Adipose tissue (tissue), 3 donors: Measurements from ENCODE around the gene CACNA1C. TPM values are rescaled to one million over a fixed set of nuclear protein-coding genes. Genes with fewer than 3 reads are reported as not detected.

Source experiments
- H3K27ac ChIP-seq: one replicate; pipeline ENCODE4 v1.5.1; 2013; ENCODE audit warnings: low read depth, low read length
- WGBS, 3 donors: extraction: QIAGEN DNeasy Blood & Tissue Kit; methylation state at CpG; one replicate each; pipeline ENCODE4 v1.1.7; 2013; 5-methylcytosine and 5-hydroxymethylcytosine counted together
- polyA plus RNA-seq, 3 donors: library from polyadenylated mRNA; stranded (reverse); fragments of 200-250 nt; gene quantifications; one replicate each; pipeline ENCODE4 v1.2.3, GENCODE V29; 2013
- donor health status: healthy with polysubstance abuse.
- donor health status: Bipolar disorder and iron deficiency.
- donor health status: healthy.

Gene CACNA1C
- polyA plus RNA-seq, 3 donors, result 0.72 to 8.1 (median 1.4) TPM

DNA sequence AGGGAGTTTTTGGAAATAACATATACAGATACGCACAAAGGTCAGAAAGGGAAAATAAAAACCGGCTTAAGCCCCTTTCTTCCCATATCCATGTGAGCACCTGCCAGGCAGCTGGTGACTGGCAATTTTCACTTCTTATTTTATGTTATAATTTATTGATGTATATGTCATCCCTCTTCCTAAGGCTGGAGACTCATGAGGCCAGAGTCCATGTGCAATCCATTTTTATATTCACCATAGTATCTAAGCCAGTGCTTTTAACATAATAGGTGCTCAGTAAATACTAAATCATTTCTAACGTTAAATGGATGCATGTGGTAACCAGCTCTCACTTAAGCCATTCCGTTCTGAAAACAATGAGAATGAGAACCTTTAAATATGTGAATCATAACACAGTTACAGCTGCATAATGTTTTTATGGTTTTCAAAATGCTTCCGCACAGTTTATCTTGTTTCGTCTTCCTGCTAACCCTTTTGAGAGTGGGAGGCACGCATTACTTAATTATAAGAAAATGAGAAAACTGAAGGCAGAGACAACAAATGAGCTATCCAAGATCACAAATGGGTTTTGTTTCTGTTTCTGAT lies 178.3 kb downstream of the CACNA1C start:
- whole genome bisulfite sequencing, 3 donors, result 78 to 86% (median 82%) methylated on average over 7 of the region's 7 CpGs

DNA sequence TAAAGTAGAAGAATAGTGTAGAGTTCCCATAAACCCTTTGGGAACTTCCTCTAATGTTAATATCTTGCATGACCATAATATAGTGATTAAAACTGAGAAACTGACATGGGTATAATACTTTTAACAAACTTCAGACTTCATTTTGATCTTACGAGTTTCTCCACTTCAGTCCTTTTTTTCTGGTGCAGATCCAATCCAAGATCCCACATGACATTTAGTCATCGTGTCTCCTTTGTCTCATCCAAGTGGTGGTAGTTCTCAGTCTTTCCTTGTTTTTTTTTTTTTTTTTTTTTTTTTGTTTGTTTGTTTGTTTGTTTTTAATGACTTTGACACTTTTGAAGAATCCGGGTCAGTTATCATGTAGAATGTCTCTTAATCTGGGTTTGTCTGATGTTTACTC lies 179.2 kb downstream of the CACNA1C start:
- no peak overlapping the region for H3K27ac ChIP-seq
- 62 to 79% (median 69%) methylated on average over 3 of the region's 3 CpGs for WGBS, 3 donors

More for the DNA sequence above, 178.3 kb downstream of the CACNA1C start:
- H3K27ac ChIP-seq, result no peak overlapping the region

DNA sequence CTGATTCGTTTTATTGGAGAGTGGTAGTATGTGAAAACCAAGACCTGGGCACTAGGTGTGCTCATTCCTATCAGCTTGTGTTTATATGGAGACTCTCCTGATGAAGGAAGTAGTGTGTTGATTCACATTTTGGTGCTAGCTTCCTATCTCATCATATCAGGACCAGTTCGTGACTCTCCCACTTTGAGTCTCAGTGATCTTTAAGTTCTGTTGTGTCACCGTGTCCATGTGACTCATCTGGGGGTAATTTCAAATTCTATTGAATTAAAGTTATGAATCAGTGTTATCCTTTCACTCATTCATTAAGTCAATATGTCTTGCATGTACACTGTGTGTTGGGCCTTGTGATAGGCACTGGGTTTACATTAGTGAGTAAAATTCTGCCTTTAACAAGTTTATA lies 180.2 kb downstream of the CACNA1C start:
- H3K27ac ChIP-seq, result no peak overlapping the region
- WGBS, 3 donors, result 78 to 92% (median 87%) methylated on average over 3 of the region's 3 CpGs

DNA sequence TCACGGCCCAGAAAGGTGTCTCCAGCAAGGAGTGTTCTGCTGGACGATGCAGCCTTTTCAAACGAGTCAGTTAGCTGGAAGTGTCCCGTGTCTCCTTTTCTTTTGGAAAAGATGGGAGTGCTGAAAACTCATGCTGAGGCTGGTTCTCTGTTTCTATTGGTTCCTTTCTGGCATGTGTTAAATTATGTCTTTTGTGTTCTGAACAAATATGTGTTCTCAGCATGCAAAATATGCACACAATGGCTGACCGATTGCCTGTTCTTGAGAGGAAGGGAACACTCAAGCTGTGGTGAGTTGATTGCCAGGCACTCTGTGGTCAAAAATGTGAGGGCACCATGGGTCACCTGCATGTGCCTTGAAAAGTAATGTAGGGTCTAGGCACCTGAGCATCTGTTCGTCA lies 181.3 kb downstream of the CACNA1C start:
- 87 to 92% (median 91%) methylated on average over 6 of the region's 6 CpGs for WGBS, 3 donors
- no peak overlapping the region for H3K27ac ChIP-seq

DNA sequence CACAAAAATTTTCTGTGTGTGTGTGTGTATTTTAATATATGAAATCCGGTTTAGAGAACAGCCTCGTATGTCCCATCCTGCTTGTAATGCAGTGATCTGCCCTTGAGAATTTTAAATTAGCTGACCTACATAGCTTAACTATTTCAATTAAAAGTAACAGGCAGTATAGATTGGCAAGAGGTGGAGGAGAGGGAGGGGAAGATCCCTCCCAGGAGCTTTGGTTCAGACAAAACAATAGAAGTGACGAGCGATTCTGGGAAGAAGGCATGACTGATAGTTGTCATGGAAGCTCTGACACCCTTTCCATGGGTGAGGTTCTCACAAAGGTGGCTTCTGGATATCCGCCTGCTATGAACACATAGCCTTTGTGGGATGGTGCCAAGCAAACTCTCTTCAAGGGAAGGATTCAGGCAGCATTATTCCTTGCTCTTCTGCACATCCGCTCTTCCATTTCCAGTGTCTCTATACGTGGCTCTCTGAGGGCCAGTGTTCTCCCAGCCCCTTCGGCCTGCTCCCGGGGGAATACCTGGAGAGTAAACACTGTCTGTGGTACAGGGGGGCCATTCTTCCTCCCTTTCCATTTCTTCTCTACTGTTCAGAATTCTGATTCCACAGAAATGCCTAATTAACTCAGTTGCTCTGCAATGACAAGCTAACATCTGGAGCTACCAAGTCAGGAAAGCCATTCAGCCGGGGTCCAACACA lies 182.0 kb downstream of the CACNA1C start:
- WGBS, 3 donors, result 71 to 93% (median 91%) methylated on average over 10 of the region's 10 CpGs

DNA sequence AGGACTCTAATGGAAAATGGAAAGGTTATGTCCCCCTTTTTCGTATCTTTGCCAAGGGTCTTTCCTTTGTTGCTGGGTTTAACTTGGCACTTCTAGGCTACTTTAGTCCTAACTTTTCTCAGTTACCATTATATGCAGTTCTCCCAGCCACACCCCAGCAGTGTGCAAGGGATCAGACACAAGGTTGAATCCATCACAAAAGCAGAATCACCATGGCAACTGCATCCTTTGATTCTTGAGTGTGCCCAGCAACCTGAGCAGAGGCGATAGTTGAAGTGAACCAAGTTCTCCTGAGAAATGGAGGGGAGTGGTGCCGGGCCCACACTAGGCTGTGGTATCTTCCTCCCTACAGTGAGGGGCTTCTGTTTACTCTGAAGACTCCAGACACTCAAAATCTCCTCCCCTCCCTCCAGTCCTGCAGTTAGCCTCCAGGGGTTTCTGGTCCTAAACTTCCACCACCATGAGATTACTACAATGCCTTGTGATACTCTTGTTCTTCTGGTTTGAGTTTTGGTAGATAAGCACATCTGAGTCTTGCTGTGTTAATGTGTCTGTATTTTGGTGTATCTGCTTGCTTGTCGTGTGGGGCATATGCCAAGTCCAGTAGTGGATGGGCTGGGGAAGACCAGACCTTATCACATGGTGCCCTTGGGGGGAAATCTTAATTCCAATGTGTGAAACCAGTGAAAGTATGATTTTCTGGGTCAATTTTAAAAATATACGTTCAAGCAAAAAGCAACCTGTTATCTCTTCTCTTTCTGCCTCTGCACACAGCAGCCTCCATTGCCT lies 183.9 kb downstream of the CACNA1C start:
- no peak overlapping the region for H3K27ac ChIP-seq
- 75 to 91% (median 89%) methylated on average over 5 of the region's 5 CpGs for WGBS, 3 donors

More for the DNA sequence above, 182.0 kb downstream of the CACNA1C start:
- no peak overlapping the region for H3K27ac ChIP-seq

DNA sequence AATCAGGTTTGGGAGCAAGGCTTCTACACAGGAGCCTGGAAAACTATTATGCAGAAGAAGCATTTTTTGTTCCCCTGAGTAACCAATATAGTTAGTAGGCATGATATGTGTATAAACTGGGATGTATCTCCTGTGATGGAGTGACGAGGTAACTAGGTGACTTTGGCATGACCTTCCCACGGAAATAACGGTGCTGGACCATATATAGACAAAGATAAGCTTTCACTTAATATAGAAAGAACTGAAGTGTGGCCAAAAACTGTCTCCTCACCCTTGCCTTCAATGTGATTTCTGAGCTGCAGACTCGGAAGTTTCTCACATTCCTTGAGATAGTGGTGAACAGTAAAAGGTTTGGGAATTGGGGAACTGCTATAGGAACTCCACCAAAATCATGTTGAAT lies 185.3 kb downstream of the CACNA1C start:
- 49 to 83% (median 79%) methylated on average over 4 of the region's 4 CpGs for WGBS, 3 donors
- no peak overlapping the region for H3K27ac ChIP-seq

DNA sequence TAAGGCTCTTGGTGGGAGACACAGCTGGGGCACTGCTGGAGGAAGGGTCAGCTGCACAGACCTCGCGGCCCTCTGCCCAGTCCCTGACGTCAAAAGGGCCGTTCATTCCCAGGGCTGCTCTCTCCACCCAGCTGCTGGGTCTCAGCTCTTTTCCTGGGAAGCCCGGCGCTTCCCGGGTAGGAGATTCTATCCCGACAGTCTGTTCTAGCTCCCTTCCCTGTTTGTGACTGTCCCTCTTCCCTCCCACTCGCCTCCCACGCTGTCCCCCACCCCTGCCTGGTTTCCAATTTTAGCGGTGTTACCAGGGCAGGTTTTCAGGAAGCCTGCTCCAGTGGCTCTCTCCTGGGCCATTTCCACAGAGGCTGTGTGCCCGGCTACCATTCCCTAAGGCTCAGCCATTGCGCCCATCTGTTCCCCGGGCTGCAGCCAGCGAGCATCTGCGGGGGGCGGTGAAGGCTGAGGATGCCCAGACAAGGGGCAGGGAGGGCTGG lies 186.6 kb downstream of the CACNA1C start:
- WGBS, 3 donors, result 66 to 81% (median 68%) methylated on average over 16 to 17 of the region's 17 CpGs
- H3K27ac ChIP-seq, result no peak overlapping the region

DNA sequence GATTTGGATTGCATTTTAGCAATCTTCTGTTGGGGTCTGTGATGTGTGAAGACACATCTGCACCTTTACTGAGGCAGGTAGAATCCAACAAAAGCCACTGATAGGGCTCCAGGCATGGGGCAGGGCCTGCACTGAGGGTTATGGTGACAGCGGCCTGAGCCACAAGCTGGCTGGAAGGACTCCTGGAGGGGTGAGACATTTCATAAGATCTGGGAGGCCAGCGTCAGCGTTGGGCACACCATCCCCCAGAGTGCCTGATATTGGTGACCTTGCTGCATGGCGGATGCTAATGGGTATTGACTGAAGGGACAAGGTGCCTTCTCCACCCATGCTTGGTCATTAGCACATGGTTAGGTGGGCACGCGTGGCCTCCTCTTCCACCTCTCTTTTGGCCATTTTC lies 187.6 kb downstream of the CACNA1C start:
- WGBS, 3 donors, result 65 to 97% (median 93%) methylated on average over 6 of the region's 6 CpGs
- no peak overlapping the region for H3K27ac ChIP-seq

DNA sequence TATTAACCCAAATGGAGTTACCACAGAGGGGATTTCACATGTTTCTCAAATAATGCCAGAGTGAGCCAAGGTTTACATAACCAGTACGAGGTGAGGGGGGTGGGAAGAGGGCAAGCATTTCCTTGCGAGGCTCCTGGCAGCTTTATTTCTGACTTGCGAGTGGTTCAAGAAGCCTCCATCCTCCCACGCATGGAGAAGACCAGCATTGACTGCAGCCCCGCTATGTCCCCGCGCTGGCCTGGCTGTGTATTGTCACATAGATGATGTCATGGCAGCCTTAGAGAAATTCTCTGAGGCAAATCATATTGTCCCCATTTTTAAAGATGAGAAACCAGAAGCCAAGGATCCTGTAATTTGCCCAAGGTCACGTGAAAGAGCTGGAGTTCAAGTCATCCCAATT lies 188.2 kb downstream of the CACNA1C start:
- H3K27ac ChIP-seq, result no peak overlapping the region
- 79 to 80% (median 80%) methylated on average over 8 of the region's 8 CpGs for WGBS, 3 donors

DNA sequence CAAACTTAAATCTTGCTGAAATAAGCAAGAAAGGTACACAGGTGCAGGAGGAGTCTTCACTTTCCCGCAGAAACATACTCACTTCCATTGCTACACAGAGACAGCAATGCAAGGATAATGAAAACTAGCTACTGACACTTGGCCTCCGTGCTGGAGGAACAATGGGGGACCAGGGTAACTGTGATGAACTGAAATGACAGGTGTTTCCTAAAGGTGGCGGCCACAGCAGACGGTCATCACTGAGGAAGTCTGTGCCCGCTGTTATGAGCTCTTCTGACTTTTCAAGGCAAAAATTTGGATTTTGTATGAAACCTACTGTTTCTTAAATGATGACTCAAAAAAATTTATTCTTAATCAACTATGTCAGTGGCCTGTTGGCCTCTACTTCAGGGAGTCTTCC lies 189.4 kb downstream of the CACNA1C start:
- 67 to 81% (median 77%) methylated on average over 5 of the region's 5 CpGs for WGBS, 3 donors
- H3K27ac ChIP-seq, result no peak overlapping the region

DNA sequence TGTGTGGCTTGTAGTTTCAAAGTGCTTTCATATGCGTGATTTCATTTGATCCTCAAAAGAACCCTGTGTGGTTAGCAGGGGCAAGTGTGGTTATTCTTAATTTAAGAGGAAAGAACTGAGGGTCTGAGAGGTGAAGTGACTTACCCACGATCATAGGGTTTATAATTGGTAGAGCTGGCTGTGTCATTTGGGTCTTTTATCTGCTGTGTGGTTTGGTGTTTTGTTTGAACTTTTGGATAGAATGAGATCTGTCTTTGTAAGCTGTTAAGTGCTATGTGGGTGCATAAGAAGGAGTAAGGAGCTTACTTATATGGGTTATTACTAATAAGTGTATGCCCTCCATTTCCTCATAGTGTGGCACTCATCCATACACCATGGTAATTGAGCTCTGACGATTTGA lies 190.0 kb downstream of the CACNA1C start:
- WGBS, 3 donors, result 83 to 89% (median 89%) methylated on average over 3 of the region's 3 CpGs
- H3K27ac ChIP-seq, result no peak overlapping the region

DNA sequence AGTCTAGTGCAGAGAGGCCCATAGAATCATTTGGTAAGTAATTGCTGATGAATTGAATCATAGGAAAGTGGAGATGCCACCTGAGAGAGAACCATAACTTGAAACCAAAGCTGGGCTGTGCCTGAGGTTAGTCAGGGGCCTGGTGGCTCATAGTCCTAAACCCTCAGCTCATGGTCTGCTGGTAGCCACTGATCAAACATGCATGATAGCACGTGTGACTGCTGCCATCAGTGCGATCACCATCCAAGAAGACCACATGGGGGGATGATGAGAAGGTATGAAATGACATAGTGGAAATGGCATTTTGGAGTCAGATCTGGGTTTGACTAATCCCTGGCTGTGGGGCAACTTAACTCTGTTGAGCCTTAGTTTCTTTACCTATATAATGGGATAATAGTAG lies 190.5 kb downstream of the CACNA1C start:
- no peak overlapping the region for H3K27ac ChIP-seq
- WGBS, 3 donors, result 80 to 96% (median 95%) methylated on average over 2 of the region's 2 CpGs

DNA sequence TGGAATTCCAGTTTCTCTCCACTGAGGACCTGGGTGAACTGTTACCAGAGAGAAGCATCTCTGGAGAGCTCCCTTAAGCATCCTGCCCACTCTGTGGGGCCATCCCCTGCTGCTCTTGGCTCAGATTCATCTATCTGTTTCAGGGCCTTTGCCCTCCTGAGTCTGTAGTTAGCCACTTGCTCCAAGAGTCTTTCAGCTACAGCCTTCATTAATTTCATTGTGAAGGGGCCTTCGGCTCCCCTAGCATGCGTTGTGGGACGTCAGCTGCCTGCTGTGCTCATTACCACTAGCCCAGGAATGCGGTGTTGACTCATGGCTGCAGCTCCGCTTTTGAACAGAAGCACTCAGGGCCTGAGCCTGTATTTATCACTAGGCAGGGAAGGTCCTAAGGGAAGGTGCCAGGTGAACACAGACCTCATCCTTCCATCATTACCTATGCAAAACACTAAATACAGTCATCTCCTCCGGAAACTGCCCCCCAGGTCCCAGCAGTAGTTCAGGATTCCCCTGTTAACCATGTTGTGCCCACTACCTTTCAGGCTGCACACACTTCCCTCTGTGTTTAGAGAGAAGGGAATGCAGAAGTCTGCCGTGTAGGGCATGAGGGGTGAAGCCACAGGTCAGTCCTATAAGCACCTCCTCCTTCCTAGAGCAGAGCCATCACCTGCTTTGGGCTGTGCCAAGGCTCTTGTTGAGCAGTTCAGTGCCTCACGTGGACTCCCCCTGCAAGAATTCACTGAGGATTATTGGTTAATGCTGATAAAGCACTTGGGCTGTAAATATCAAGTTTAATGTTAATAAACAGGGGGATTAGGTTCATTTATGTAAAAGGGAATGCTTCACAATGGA lies 191.4 kb downstream of the CACNA1C start:
- WGBS, 3 donors, result 52 to 68% (median 67%) methylated on average over 8 of the region's 8 CpGs
- H3K27ac ChIP-seq, result no peak overlapping the region

DNA sequence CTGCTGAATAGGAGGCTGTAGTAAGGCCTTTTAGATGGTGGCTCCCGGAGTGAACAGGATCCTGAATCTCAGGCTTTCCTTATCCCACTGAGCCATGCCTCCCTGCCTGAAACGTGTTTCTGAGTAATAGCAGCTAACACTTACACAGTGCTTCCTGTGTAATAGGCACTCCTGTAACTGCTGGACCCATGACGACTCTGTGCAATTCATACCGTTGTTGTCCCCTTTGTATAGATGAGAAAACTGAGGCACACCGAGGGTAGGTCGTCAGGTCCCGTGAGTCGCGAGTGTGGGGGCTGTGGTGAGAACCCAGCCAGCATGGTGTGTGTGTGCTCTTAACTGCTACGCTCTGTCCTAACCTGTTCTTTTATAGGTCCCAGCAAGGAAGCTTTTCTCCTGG lies 193.6 kb downstream of the CACNA1C start:
- 82 to 88% (median 84%) methylated on average over 10 of the region's 10 CpGs for WGBS, 3 donors
- H3K27ac ChIP-seq, result no peak overlapping the region

DNA sequence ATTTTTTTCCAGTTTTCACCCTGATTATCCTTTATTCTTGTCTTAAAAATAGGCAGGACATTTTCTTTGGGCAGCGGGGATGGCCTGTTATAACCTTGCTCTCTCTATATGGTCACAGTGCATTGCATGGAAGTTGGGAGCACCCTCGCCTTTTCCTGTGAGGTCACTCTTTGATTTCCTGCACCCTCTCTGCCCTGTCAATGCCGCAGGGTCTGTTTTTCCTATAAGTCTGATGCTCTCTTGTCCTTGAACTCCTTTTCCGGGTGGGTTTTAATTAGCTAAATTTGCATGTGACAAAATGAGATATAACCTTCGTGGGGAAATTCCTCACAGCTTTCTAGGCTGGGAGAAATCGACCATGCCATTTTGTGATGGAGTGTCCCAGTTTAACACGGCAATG lies 194.3 kb downstream of the CACNA1C start:
- H3K27ac ChIP-seq, result no peak overlapping the region
- WGBS, 3 donors, result 61 to 63% (median 62%) methylated on average over 7 of the region's 7 CpGs

DNA sequence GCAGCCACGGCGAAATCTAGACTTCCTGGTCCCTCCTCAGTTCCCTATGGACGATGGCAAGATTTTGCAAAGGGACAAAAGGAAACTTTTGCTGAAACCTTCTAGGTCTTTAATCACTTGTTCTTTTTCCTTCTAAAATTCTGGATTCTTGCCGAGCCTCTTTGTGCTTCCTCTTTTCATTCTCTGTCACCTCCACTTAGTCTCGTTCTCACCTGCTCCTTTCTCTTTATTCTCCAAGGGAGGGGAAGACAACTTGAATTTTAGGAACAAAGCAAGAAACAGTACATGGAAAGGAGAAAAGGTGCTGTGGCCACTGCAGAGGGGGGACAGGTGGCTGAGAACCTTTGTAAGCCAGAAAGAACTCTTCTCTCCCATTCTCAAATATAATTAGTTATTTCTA lies 194.8 kb downstream of the CACNA1C start:
- 40 to 45% (median 43%) methylated on average over 5 of the region's 5 CpGs for WGBS, 3 donors
- H3K27ac ChIP-seq, result no peak overlapping the region

DNA sequence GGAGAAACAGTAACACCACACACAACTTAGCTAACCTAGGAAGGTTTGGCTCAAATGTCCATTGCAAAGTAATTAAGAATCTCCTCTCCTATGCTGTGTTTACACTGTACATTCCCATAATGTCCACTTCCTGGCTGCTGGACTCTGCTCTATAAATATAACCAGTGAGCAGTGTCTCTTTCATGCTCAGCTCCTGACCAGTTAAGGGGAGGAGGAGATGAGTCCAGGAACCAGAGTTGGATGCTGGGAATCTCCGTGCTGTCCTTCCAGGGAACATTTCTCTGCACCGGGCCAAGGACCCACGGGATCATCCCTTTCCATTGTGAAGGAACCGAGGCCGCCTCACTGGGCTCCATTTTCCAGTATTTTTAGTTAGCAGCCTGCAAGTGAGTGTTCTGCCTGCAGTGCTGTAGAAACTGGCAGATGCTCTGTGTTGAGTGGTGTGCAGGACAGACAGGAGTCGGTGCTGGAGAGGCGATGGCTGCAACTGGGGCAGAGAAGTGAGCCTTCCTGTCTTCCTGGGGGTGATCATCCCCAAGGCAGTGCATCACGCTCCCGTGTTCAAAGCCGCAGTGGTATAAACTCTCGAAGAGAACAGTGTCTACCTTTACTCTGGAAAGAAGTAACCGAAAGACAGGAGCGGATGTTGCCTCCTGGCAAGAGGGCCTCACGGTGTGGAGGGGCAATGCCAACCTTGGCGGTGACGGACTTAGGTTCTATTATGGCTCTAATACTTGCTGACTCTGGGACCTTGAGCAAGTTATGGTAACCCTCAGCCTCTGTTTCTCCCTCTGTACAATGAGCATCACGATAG lies 195.5 kb downstream of the CACNA1C start:
- 79 to 83% (median 81%) methylated on average over 17 of the region's 17 CpGs for WGBS, 3 donors
- H3K27ac ChIP-seq, result no peak overlapping the region
